ACHN (cell line): Measurements from ENCODE around the gene VGLL1.
A peak's percentile ranks its signal among the peaks of the same experiment; 100 is the strongest.

Experiments used
- DNase-seq: peaks from one replicate; pipeline ENCODE4 v3.0.0-alpha.2; 2015
- in situ Hi-C: cut with HindIII; loops from 2 replicates; pipeline ENCODE4 v1.10.0; 2017; ENCODE audit warnings: low sequenced_read_pairs, low pct_ligation_motif_present, low pct_unique_long_range_greater_than_20kb

The VGLL1 gene

GRCh38 chrX:136542281-136542680, 10.3 kb downstream of the VGLL1 start:
- no peak for DNase-seq
- in situ Hi-C loops, result no loop called here

GRCh38 chrX:136546371-136546781, 14.4 kb downstream of the VGLL1 start:
- no peak for DNase-seq
- in situ Hi-C loops, result no loop called here

- in situ Hi-C loops, result no loop called here
- no peak for DNase-seq
Measured at GRCh38 chrX:136549226-136549625, 17.2 kb downstream of the VGLL1 start.

GRCh38 chrX:136551410-136551809, 19.4 kb downstream of the VGLL1 start:
- in situ Hi-C loops, result no loop called here
- DNase-seq, result no peak

- in situ Hi-C loops, result no loop called here
- DNase-seq, result no peak
Measured at GRCh38 chrX:136555694-136556093, 23.7 kb downstream of the VGLL1 start.

GRCh38 chrX:136572030-136572429, 40.0 kb downstream of the VGLL1 start:
- in situ Hi-C loops, result no loop called here
- DNase-seq, result no peak

GRCh38 chrX:136574548-136574947, 42.5 kb downstream of the VGLL1 start:
- no peak for DNase-seq
- in situ Hi-C loops, result no loop called here

GRCh38 chrX:136577552-136577951, 45.5 kb downstream of the VGLL1 start:
- in situ Hi-C loops, result no loop called here
- peak; percentile 31 for DNase-seq

GRCh38 chrX:136580316-136580715, 48.3 kb downstream of the VGLL1 start:
- in situ Hi-C loops, result no loop called here

GRCh38 chrX:136582624-136583023, 50.6 kb downstream of the VGLL1 start:
- in situ Hi-C loops, result no loop called here
- DNase-seq, result no peak

More at GRCh38 chrX:136580316-136580715, 48.3 kb downstream of the VGLL1 start:
- DNase-seq, result no peak

GRCh38 chrX:136584545-136584944, 52.5 kb downstream of the VGLL1 start:
- in situ Hi-C loops, result no loop called here
- DNase-seq, result no peak

GRCh38 chrX:136585262-136585661, 53.2 kb downstream of the VGLL1 start:
- in situ Hi-C loops, result no loop called here
- DNase-seq, result no peak

GRCh38 chrX:136585960-136586359, 53.9 kb downstream of the VGLL1 start:
- DNase-seq, result no peak
- in situ Hi-C loops, result no loop called here

- in situ Hi-C loops, result no loop called here
- no peak for DNase-seq
Measured at GRCh38 chrX:136586386-136586785, 54.4 kb downstream of the VGLL1 start.

- in situ Hi-C loops, result no loop called here
- DNase-seq, result no peak
Measured at GRCh38 chrX:136587532-136587931, 55.5 kb downstream of the VGLL1 start.

GRCh38 chrX:136588036-136588435, 56.0 kb downstream of the VGLL1 start:
- in situ Hi-C loops, result no loop called here
- DNase-seq, result no peak

- DNase-seq, result no peak
- in situ Hi-C loops, result no loop called here
Measured at GRCh38 chrX:136589966-136590365, 58.0 kb downstream of the VGLL1 start.

- no peak for DNase-seq
- in situ Hi-C loops, result no loop called here
Measured at GRCh38 chrX:136597356-136597755, 65.3 kb downstream of the VGLL1 start.

- no peak for DNase-seq
- in situ Hi-C loops, result no loop called here
Measured at GRCh38 chrX:136597954-136598353, 65.9 kb downstream of the VGLL1 start.

- DNase-seq, result no peak
- in situ Hi-C loops, result no loop called here
Measured at GRCh38 chrX:136598631-136599030, 66.6 kb downstream of the VGLL1 start.

- in situ Hi-C loops, result no loop called here
- no peak for DNase-seq
Measured at GRCh38 chrX:136600059-136600458, 68.0 kb downstream of the VGLL1 start.
